ENCODE results near the gene OPALIN. TPM values are rescaled to one million over a fixed set of nuclear protein-coding genes. Genes with fewer than 3 reads are reported as not detected.

The OPALIN gene
- total and polyA plus RNA-seq, 4 donors, result not detected

DNA sequence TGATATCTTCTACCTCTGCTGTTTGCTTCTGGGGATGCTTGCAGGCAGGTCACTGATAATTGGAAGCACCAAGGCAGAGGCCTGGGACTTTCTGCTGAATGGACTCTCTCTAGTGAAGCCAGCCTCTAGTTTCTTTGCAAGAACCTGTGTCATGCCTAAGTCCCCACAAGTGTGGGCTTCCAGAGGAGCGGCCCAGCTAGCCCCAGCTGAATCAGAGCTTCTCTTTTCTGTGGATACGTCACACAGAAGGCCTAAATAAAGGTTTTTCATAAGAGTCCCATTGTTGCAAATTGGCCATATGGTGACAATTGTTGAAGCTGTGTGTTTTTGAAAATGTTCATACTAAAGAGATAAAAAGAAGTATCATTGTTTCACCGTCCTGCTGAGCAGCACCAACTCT is 6.8 kb upstream of the OPALIN start:
- WGBS, result 88% methylated on average over 3 of the region's 3 CpGs
- DNase-seq (ENCODE audit: low spot score), result no peak
- no peaks in the 10 kb centered on the region for H3K9me3 ChIP-seq (ENCODE audit: control insufficient read depth in 4 of 4, low read length in 3 of 4)
- no peaks in the 10 kb centered on the region for H3K36me3 ChIP-seq (ENCODE audit: control insufficient read depth in 4 of 4, insufficient read depth in 3 of 4, low read depth in 1 of 4, low read length in 3 of 4)
- H3K4me1 ChIP-seq (ENCODE audit: control insufficient read depth in 4 of 4, insufficient read depth in 4 of 4, low read length in 3 of 4), result no peaks in the 10 kb centered on the region
- no peaks in the 10 kb centered on the region for H3K27me3 ChIP-seq (ENCODE audit: control insufficient read depth in 4 of 4, insufficient read depth in 4 of 4, low read length in 3 of 4)
- H3K4me3 ChIP-seq (ENCODE audit: low read depth in 1 of 3, low read length in 3 of 3), result no peak overlapping the region
- no peak overlapping the region for H3K9ac ChIP-seq (ENCODE audit: low read depth in 1 of 2, low read length in 2 of 2)
- no peak overlapping the region for H3K27ac ChIP-seq (ENCODE audit: low read depth in 1 of 2, low read length in 2 of 2)
- TF ChIP-seq NR2F2 (IDR thresholded peaks at IDR 0.05), result no peak
- no peak for TF ChIP-seq HNF4G (IDR thresholded peaks at IDR 0.05)
- no peak for TF ChIP-seq HNF4A (conservative IDR thresholded peaks at IDR 0.05)
- TF ChIP-seq, protein P1, sequence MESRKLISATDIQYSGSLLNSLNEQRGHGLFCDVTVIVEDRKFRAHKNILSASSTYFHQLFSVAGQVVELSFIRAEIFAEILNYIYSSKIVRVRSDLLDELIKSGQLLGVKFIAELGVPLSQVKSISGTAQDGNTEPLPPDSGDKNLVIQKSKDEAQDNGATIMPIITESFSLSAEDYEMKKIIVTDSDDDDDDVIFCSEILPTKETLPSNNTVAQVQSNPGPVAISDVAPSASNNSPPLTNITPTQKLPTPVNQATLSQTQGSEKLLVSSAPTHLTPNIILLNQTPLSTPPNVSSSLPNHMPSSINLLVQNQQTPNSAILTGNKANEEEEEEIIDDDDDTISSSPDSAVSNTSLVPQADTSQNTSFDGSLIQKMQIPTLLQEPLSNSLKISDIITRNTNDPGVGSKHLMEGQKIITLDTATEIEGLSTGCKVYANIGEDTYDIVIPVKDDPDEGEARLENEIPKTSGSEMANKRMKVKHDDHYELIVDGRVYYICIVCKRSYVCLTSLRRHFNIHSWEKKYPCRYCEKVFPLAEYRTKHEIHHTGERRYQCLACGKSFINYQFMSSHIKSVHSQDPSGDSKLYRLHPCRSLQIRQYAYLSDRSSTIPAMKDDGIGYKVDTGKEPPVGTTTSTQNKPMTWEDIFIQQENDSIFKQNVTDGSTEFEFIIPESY (IDR thresholded peaks at IDR 0.05), result no peak
- TF ChIP-seq YY1 (IDR thresholded peaks at IDR 0.05), result no peak

DNA sequence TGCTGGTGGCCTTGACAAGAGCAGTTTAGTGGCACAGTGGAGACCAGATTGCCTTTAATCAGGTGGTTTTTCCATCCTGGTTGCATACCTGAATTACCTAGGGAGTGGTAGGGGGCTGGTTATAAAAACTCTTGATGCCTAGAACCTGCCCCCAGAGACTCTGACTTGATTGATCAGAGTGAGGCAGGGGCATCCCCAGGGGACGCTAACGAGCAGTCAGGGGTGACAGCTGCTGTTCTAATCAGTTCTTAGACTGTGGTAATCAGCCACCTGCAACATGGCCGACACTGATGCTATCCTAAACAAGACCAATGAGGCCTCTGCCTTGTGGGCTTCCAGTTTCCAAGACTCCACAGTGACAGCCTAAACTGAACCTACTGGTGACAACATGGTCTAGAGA is 2.0 kb upstream of the OPALIN start:
- H3K27me3 ChIP-seq (ENCODE audit: control insufficient read depth in 4 of 4, insufficient read depth in 4 of 4, low read length in 3 of 4), result no peaks in the 10 kb centered on the region
- H3K36me3 ChIP-seq (ENCODE audit: control insufficient read depth in 4 of 4, insufficient read depth in 3 of 4, low read depth in 1 of 4, low read length in 3 of 4), result no peaks in the 10 kb centered on the region
- WGBS, result 73% methylated on average over 3 of the region's 3 CpGs
- H3K4me3 ChIP-seq (ENCODE audit: low read depth in 1 of 3, low read length in 3 of 3), result no peak overlapping the region
- no peak for DNase-seq (ENCODE audit: low spot score)
- no peak overlapping the region for H3K9ac ChIP-seq (ENCODE audit: low read depth in 1 of 2, low read length in 2 of 2)
- TF ChIP-seq, protein P2, sequence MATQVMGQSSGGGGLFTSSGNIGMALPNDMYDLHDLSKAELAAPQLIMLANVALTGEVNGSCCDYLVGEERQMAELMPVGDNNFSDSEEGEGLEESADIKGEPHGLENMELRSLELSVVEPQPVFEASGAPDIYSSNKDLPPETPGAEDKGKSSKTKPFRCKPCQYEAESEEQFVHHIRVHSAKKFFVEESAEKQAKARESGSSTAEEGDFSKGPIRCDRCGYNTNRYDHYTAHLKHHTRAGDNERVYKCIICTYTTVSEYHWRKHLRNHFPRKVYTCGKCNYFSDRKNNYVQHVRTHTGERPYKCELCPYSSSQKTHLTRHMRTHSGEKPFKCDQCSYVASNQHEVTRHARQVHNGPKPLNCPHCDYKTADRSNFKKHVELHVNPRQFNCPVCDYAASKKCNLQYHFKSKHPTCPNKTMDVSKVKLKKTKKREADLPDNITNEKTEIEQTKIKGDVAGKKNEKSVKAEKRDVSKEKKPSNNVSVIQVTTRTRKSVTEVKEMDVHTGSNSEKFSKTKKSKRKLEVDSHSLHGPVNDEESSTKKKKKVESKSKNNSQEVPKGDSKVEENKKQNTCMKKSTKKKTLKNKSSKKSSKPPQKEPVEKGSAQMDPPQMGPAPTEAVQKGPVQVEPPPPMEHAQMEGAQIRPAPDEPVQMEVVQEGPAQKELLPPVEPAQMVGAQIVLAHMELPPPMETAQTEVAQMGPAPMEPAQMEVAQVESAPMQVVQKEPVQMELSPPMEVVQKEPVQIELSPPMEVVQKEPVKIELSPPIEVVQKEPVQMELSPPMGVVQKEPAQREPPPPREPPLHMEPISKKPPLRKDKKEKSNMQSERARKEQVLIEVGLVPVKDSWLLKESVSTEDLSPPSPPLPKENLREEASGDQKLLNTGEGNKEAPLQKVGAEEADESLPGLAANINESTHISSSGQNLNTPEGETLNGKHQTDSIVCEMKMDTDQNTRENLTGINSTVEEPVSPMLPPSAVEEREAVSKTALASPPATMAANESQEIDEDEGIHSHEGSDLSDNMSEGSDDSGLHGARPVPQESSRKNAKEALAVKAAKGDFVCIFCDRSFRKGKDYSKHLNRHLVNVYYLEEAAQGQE (IDR thresholded peaks at IDR 0.05), result no peak
- TF ChIP-seq HNF4G (IDR thresholded peaks at IDR 0.05) (no peak), TAF1 (conservative IDR thresholded peaks at IDR 0.05) (no peak), YY1 (IDR thresholded peaks at IDR 0.05) (no peak), FOXA2 (IDR thresholded peaks at IDR 0.05) (no peak)
- TF ChIP-seq, protein P1 (IDR thresholded peaks at IDR 0.05), result no peak
- TF ChIP-seq, protein P3, sequence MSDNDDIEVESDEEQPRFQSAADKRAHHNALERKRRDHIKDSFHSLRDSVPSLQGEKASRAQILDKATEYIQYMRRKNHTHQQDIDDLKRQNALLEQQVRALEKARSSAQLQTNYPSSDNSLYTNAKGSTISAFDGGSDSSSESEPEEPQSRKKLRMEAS (IDR thresholded peaks at IDR 0.05), result no peak
- H3K4me1 ChIP-seq (ENCODE audit: control insufficient read depth in 4 of 4, insufficient read depth in 4 of 4, low read length in 3 of 4), result no peaks in the 10 kb centered on the region
- H3K9me3 ChIP-seq (ENCODE audit: control insufficient read depth in 4 of 4, low read length in 3 of 4), result no peaks in the 10 kb centered on the region
- no peak overlapping the region for H3K27ac ChIP-seq (ENCODE audit: low read depth in 1 of 2, low read length in 2 of 2)

DNA sequence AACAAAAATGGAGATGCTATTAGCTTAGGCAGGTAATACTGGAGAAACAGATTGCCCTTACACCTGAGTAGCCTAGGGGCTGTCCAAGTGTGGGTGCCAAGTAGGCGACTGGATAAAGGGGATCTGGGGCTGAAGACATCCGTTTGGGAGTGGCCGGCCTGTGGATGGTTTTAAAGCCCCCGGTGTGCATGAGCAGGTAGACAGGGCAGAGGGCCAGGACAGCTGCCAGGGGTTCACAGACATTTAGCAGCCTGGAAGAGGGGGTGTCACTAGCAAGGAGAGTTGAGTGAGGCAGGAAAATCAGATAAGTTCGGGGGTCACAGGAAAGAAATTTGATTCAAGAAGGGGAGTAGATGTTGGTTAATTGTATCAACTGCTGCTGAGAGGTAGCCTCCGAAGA is 1.5 kb upstream of the OPALIN start:
- no peaks in the 10 kb centered on the region for H3K9me3 ChIP-seq (ENCODE audit: control insufficient read depth in 4 of 4, low read length in 3 of 4)
- H3K27me3 ChIP-seq (ENCODE audit: control insufficient read depth in 4 of 4, insufficient read depth in 4 of 4, low read length in 3 of 4), result no peaks in the 10 kb centered on the region
- H3K36me3 ChIP-seq (ENCODE audit: control insufficient read depth in 4 of 4, insufficient read depth in 3 of 4, low read depth in 1 of 4, low read length in 3 of 4), result no peaks in the 10 kb centered on the region
- H3K4me1 ChIP-seq (ENCODE audit: control insufficient read depth in 4 of 4, insufficient read depth in 4 of 4, low read length in 3 of 4), result no peaks in the 10 kb centered on the region
- DNase-seq (ENCODE audit: low spot score), result no peak
- H3K4me3 ChIP-seq (ENCODE audit: low read depth in 1 of 3, low read length in 3 of 3), result no peak overlapping the region
- no peak overlapping the region for H3K27ac ChIP-seq (ENCODE audit: low read depth in 1 of 2, low read length in 2 of 2)
- H3K9ac ChIP-seq (ENCODE audit: low read depth in 1 of 2, low read length in 2 of 2), result no peak overlapping the region
- 95% methylated on average over 6 of the region's 6 CpGs for WGBS
- no peak for TF ChIP-seq FOXA1 (IDR thresholded peaks at IDR 0.05)
- no peak for TF ChIP-seq JUND (IDR thresholded peaks at IDR 0.05)
- TF ChIP-seq, protein P3 (IDR thresholded peaks at IDR 0.05), result no peak
- TF ChIP-seq HNF4G (IDR thresholded peaks at IDR 0.05), result no peak
- TF ChIP-seq TAF1 (conservative IDR thresholded peaks at IDR 0.05), result no peak
- TF ChIP-seq RAD21 (IDR thresholded peaks at IDR 0.05), result no peak
- TF ChIP-seq SP1 (IDR thresholded peaks at IDR 0.05), result no peak
- TF ChIP-seq, protein P2 (IDR thresholded peaks at IDR 0.05), result no peak
- TF ChIP-seq EGR1 (IDR thresholded peaks at IDR 0.05; ENCODE audit: low read depth in 2 of 2), result no peak
- TF ChIP-seq HNF4A (conservative IDR thresholded peaks at IDR 0.05), result no peak
- no peak for TF ChIP-seq GABPA (IDR thresholded peaks at IDR 0.05 in 1 of 2, conservative IDR thresholded peaks at IDR 0.05 in 1 of 2)
- TF ChIP-seq, protein P4, sequence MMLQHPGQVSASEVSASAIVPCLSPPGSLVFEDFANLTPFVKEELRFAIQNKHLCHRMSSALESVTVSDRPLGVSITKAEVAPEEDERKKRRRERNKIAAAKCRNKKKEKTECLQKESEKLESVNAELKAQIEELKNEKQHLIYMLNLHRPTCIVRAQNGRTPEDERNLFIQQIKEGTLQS (IDR thresholded peaks at IDR 0.05), result no peak
